OCI-LY3 (cell line): ENCODE results near the gene NLRP7.
"Not testable (repeated sequence)": the region's sequence is repeated elsewhere in the genome, so short reads cannot be mapped to it uniquely, and the experiment has no call there.

ENCODE experiments used
- H2AFZ ChIP-seq: fragments of 200-600, 300-600 bp; shearing (Covaris generic); 2 replicates; pipeline ENCODE4 v1.6.0; 2014; ENCODE audit warnings: antibody characterized with exemption, low read depth, low read length
- H3K27ac ChIP-seq: fragments of 200-600, 300-600 bp; sonication (generic); 2 replicates; pipeline ENCODE4 v1.5.1; 2014; ENCODE audit warnings: mild to moderate bottlenecking, low read length, moderate library complexity, mixed read lengths
- H3K27me3 ChIP-seq: fragments of 200-600, 300-600 bp; sonication (generic); 2 replicates; pipeline ENCODE4 v1.6.1; 2014; ENCODE audit warnings: low read depth, low read length, mixed read lengths
- H3K36me3 ChIP-seq: fragments of 200-600, 300-600 bp; sonication (generic); replicated peaks from 2 replicates; pipeline ENCODE3; 2014; ENCODE audit warnings: low read depth, low read length, mixed read lengths
- H3K4me1 ChIP-seq: fragments of 300-600, 200-600 bp; sonication (generic); 2 replicates; pipeline ENCODE4 v1.6.1; 2014; ENCODE audit warnings: low read length, mixed read lengths
- H3K4me2 ChIP-seq: fragments of 200-600, 300-600 bp; sonication (generic); 2 replicates; pipeline ENCODE4 v1.6.1; 2014; ENCODE audit warnings: low read length, mixed read lengths
- H3K4me3 ChIP-seq: fragments of 300-600, 200-600 bp; sonication (generic); 2 replicates; pipeline ENCODE4 v1.5.1; 2014; ENCODE audit warnings: antibody characterized with exemption, mild to moderate bottlenecking, low read length, moderate library complexity
- H3K79me2 ChIP-seq: fragments of 300-600, 200-600 bp; shearing (Covaris generic); 2 replicates; pipeline ENCODE4 v1.6.1; 2014; ENCODE audit warnings: mild to moderate bottlenecking, low read length, mixed read lengths
- H3K9ac ChIP-seq: fragments of 300-600, 200-600 bp; shearing (Covaris generic); 2 replicates; pipeline ENCODE4 v1.6.0; 2014; ENCODE audit warnings: mild to moderate bottlenecking, low read length, moderate library complexity
- H3K9me3 ChIP-seq: fragments of 200-600, 300-600 bp; shearing (Covaris generic); 2 replicates; pipeline ENCODE4 v1.6.1; 2014; ENCODE audit warnings: low read length, mixed read lengths; ENCODE audit not compliant: insufficient read depth
- H4K20me1 ChIP-seq: fragments of 200-600, 300-600 bp; sonication (generic); 2 replicates; pipeline ENCODE4 v1.6.1; 2016; ENCODE audit warnings: low read length, mixed read lengths; ENCODE audit not compliant: insufficient read depth
- CTCF ChIP-seq: fragments of 200-600, 300-600 bp; sonication (generic); IDR thresholded peaks from 2 replicates; pipeline ENCODE4 v1.5.1; 2014; ENCODE audit warnings: antibody characterized with exemption, low read length, low read depth
- EZH2phosphoT487 ChIP-seq: fragments of 200-600 bp; shearing (Covaris generic); IDR thresholded peaks from 2 replicates; pipeline ENCODE4 v1.6.1; 2018; ENCODE audit warnings: antibody characterized with exemption, mixed run types, low read depth

NLRP7 gene

GRCh38 chr19:54903303-54903702 lies 44.0 kb downstream of the NLRP7 start:
- Histone ChIP-seq H3K9ac (no peak overlapping the region), H3K4me2 (no peak overlapping the region), H3K36me3 (no peaks in the 10 kb centered on the region), H3K4me3 (no peak overlapping the region), H4K20me1 (no peaks in the 10 kb centered on the region), H3K79me2 (no peaks in the 10 kb centered on the region), H3K27ac (no peak overlapping the region), H3K9me3 (no peaks in the 10 kb centered on the region), H3K4me1 (no peaks in the 10 kb centered on the region), H2AFZ (no peak overlapping the region), H3K27me3 (0 out of 2 replicates have a peak, but pooled peaks cover 2% of the 10 kb centered on the region)
- TF ChIP-seq CTCF = no peak
- TF ChIP-seq EZH2phosphoT487 = no peak

GRCh38 chr19:54902061-54902460 lies 45.3 kb downstream of the NLRP7 start:
- no peak overlapping the region for H3K27ac ChIP-seq
- no peaks in the 10 kb centered on the region for H3K4me1 ChIP-seq
- no peaks in the 10 kb centered on the region for H3K79me2 ChIP-seq
- no peak for TF ChIP-seq EZH2phosphoT487
- TF ChIP-seq CTCF = no peak
- H3K9me3 ChIP-seq = no peaks in the 10 kb centered on the region
- no peak overlapping the region for H2AFZ ChIP-seq
- no peaks in the 10 kb centered on the region for H3K36me3 ChIP-seq
- H3K4me3 ChIP-seq = no peak overlapping the region
- 0 out of 2 replicates have a peak, but pooled peaks cover 2% of the 10 kb centered on the region for H3K27me3 ChIP-seq
- H3K9ac ChIP-seq = no peak overlapping the region
- H3K4me2 ChIP-seq = no peak overlapping the region
- no peaks in the 10 kb centered on the region for H4K20me1 ChIP-seq

DNA sequence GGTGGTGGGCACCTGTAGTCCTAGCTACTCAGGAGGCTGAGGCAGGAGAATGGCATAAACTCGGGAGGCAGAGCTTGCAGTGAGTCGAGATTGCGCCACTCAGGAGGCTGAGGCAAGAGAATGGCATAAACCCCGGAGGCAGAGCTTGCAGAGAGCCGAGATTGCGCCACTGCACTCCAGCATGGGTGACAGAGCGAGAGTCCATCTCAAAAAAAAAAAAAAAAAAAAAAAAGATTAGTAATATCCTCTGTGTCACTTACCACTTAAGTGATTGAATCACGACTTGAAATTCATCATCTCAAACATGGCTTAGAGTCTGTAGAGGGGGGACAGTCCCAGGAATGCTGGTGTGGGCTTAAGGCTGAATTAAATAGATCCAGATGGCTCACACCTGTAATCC lies 46.2 kb downstream of the NLRP7 start:
- H3K9ac ChIP-seq, H3K4me2 ChIP-seq: not testable (repeated sequence)

DNA sequence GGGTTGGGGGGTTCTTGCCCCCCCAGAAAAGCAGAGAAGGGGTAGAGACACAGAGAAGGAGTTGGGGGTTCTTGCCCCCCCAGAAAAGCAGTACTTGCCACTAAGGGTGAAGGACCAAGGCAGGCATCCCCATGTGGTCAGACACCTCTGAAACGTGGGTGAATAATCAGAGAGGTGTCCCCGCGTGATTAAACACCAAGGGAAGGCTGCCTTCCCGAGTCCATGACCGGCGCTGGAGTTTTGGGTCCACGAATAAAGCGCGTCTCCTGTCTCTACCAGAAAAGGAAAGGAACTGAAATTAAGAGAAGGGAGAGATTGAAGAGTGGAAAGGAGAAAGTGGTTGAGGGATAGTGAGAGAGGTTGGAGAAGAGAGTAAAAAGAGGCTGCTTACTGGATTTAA lies 47.7 kb downstream of the NLRP7 start:
- not testable (repeated sequence) for H4K20me1 ChIP-seq, H3K36me3 ChIP-seq, H3K4me2 ChIP-seq, H3K4me3 ChIP-seq, H3K79me2 ChIP-seq, H3K9ac ChIP-seq, H3K27ac ChIP-seq, H3K27me3 ChIP-seq, H3K4me1 ChIP-seq, H3K9me3 ChIP-seq, H2AFZ ChIP-seq

More for the DNA sequence above, 46.2 kb downstream of the NLRP7 start:
- not testable (repeated sequence) for H3K27me3 ChIP-seq, H3K4me3 ChIP-seq, H3K9me3 ChIP-seq, H4K20me1 ChIP-seq, H2AFZ ChIP-seq, H3K4me1 ChIP-seq, H3K36me3 ChIP-seq, H3K27ac ChIP-seq, H3K79me2 ChIP-seq

DNA sequence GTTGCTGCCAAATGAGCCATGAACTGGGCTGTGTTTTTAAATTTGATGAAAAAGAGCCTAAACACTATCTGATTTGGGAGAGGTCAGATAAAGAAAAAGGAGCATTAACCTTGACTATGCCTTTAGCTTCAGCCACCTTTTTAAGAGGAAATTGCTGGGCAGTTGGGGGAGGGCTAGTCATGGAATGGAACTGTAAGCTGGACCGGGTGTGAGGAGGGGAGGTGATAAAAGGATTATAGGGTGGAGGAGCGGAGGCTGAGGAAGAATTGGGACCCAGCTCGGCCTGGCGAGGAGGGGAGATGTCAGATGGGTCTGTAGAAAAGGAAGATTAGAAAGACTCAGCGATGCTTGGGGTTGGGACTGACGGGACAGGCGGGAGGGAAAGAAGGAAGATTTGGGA lies 48.6 kb downstream of the NLRP7 start:
- not testable (repeated sequence) for H3K79me2 ChIP-seq, H2AFZ ChIP-seq, H3K27me3 ChIP-seq, H3K27ac ChIP-seq, H3K9ac ChIP-seq, H3K4me2 ChIP-seq, H3K36me3 ChIP-seq, H3K4me1 ChIP-seq, H4K20me1 ChIP-seq, H3K9me3 ChIP-seq, H3K4me3 ChIP-seq

DNA sequence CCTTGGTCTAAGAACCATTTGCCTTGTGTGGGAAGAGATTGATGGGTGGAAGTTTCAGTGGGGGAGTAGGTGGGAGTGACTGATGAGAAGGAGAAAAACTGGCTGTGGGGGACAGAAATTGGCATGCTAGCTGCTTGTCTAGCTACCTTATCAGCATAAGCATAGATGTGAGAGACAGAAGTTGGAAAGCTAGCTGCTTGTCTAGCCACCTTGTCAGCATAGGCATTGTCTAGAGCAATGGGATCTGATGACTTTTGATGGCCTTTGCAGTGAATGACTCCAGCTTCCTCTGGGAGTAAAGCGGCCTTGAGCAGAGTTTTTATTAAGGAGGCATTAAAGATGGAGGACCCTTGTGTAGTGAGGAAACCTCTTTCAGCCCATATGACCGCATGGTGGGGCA lies 51.3 kb downstream of the NLRP7 start:
- Histone ChIP-seq H3K36me3 (no peaks in the 10 kb centered on the region), H3K79me2 (no peaks in the 10 kb centered on the region), H3K27ac (no peak overlapping the region), H4K20me1 (no peaks in the 10 kb centered on the region), H3K9ac (no peak overlapping the region), H2AFZ (no peak overlapping the region), H3K27me3 (no peaks in the 10 kb centered on the region), H3K4me1 (no peaks in the 10 kb centered on the region), H3K4me2 (no peak overlapping the region), H3K9me3 (no peaks in the 10 kb centered on the region), H3K4me3 (no peak overlapping the region)
- no peak for TF ChIP-seq CTCF
- TF ChIP-seq EZH2phosphoT487 = no peak

GRCh38 chr19:54894106-54894505 lies 53.2 kb downstream of the NLRP7 start:
- H3K4me1 ChIP-seq, H3K27me3 ChIP-seq, H3K9me3 ChIP-seq, H3K27ac ChIP-seq, H3K4me3 ChIP-seq, H4K20me1 ChIP-seq, H3K9ac ChIP-seq, H3K36me3 ChIP-seq, H2AFZ ChIP-seq, H3K79me2 ChIP-seq, H3K4me2 ChIP-seq: not testable (repeated sequence)
